Measurements from ENCODE around the gene B3GNT4.
"Not testable (repeated sequence)": the region's sequence is repeated elsewhere in the genome, so short reads cannot be mapped to it uniquely, and the experiment has no call there.

B3GNT4 gene

GRCh38 chr12:122174155-122174845 lies 29.2 kb upstream of the B3GNT4 start, which contains the start of gene IL31:
Gene IL31 (minus strand): TSS chr12:122174221. CDS start chr12:122174172, 49 bp downstream.
- Histone ChIP-seq H3K4me1 (ENCODE audit: insufficient read depth, low read length) (no peaks in the 10 kb centered on the region), H3K9me3 (ENCODE audit: low read length) (no peaks in the 10 kb centered on the region), H3K27me3 (ENCODE audit: insufficient read depth, low read length) (no peaks in the 10 kb centered on the region), H2AFZ (ENCODE audit: low read depth, low read length) (no peak within 1 kb of the TSS), H3K36me3 (ENCODE audit: insufficient read depth, low read length) (no peaks in the 10 kb centered on the region), H3K4me3 (ENCODE audit: low read length) (no peak within 1 kb of the TSS)

GRCh38 chr12:122176473-122176872 lies 27.0 kb upstream of the B3GNT4 start:
- not testable (repeated sequence) for H3K4me1 ChIP-seq (ENCODE audit: insufficient read depth, low read length); H3K27me3 ChIP-seq (ENCODE audit: insufficient read depth, low read length); H3K9me3 ChIP-seq (ENCODE audit: low read length); H3K36me3 ChIP-seq (ENCODE audit: insufficient read depth, low read length); H2AFZ ChIP-seq (ENCODE audit: low read depth, low read length); H3K4me3 ChIP-seq (ENCODE audit: low read length)

GRCh38 chr12:122182887-122183587 lies 20.5 kb upstream of the B3GNT4 start, which contains the start of gene LRRC43:
Gene LRRC43 (plus strand): TSS chr12:122183123. CDS start chr12:122183145, 22 bp downstream.
- no peaks in the 10 kb centered on the region for H3K9me3 ChIP-seq (ENCODE audit: low read length)
- H3K27me3 ChIP-seq (ENCODE audit: insufficient read depth, low read length) = peaks cover 15% of the 10 kb centered on the region
- peaks cover 7% of the 10 kb centered on the region for H3K4me1 ChIP-seq (ENCODE audit: insufficient read depth, low read length)
- H3K4me3 ChIP-seq (ENCODE audit: low read length) = peak within 1 kb of the TSS; percentile 48
- peak within 1 kb of the TSS; percentile 82 for H2AFZ ChIP-seq (ENCODE audit: low read depth, low read length)
- H3K36me3 ChIP-seq (ENCODE audit: insufficient read depth, low read length) = no peaks in the 10 kb centered on the region

GRCh38 chr12:122183588-122183940 lies 19.9 kb upstream of the B3GNT4 start:
- H3K4me1 ChIP-seq (ENCODE audit: insufficient read depth, low read length) = peaks cover 7% of the 10 kb centered on the region
- peak overlapping the region; percentile 82 for H2AFZ ChIP-seq (ENCODE audit: low read depth, low read length)
- H3K4me3 ChIP-seq (ENCODE audit: low read length) = peak overlapping the region; percentile 48
- H3K27me3 ChIP-seq (ENCODE audit: insufficient read depth, low read length) = peaks cover 15% of the 10 kb centered on the region
- H3K36me3 ChIP-seq (ENCODE audit: insufficient read depth, low read length) = no peaks in the 10 kb centered on the region
- H3K9me3 ChIP-seq (ENCODE audit: low read length) = no peaks in the 10 kb centered on the region

- no peaks in the 10 kb centered on the region for H3K36me3 ChIP-seq (ENCODE audit: insufficient read depth, low read length)
- no peak overlapping the region for H3K4me3 ChIP-seq (ENCODE audit: low read length)
- no peak overlapping the region for H2AFZ ChIP-seq (ENCODE audit: low read depth, low read length)
- H3K9me3 ChIP-seq (ENCODE audit: low read length) = no peaks in the 10 kb centered on the region
- peaks cover 7% of the 10 kb centered on the region for H3K4me1 ChIP-seq (ENCODE audit: insufficient read depth, low read length)
- peaks cover 15% of the 10 kb centered on the region for H3K27me3 ChIP-seq (ENCODE audit: insufficient read depth, low read length)
Observed at GRCh38 chr12:122184517-122184916, 19.0 kb upstream of the B3GNT4 start.

GRCh38 chr12:122185079-122185478 lies 18.4 kb upstream of the B3GNT4 start:
- Histone ChIP-seq H2AFZ (ENCODE audit: low read depth, low read length) (no peak overlapping the region), H3K4me3 (ENCODE audit: low read length) (no peak overlapping the region), H3K27me3 (ENCODE audit: insufficient read depth, low read length) (peaks cover 15% of the 10 kb centered on the region), H3K9me3 (ENCODE audit: low read length) (no peaks in the 10 kb centered on the region), H3K4me1 (ENCODE audit: insufficient read depth, low read length) (peaks cover 7% of the 10 kb centered on the region), H3K36me3 (ENCODE audit: insufficient read depth, low read length) (no peaks in the 10 kb centered on the region)

GRCh38 chr12:122185494-122186082 lies 17.9 kb upstream of the B3GNT4 start:
- Histone ChIP-seq H3K9me3 (ENCODE audit: low read length) (no peaks in the 10 kb centered on the region), H3K36me3 (ENCODE audit: insufficient read depth, low read length) (no peaks in the 10 kb centered on the region), H3K4me3 (ENCODE audit: low read length) (no peak overlapping the region), H3K4me1 (ENCODE audit: insufficient read depth, low read length) (peaks cover 7% of the 10 kb centered on the region), H3K27me3 (ENCODE audit: insufficient read depth, low read length) (peaks cover 15% of the 10 kb centered on the region), H2AFZ (ENCODE audit: low read depth, low read length) (no peak overlapping the region)

- Histone ChIP-seq H3K9me3 (ENCODE audit: low read length) (no peaks in the 10 kb centered on the region), H3K27me3 (ENCODE audit: insufficient read depth, low read length) (peaks cover 15% of the 10 kb centered on the region), H2AFZ (ENCODE audit: low read depth, low read length) (no peak overlapping the region), H3K4me1 (ENCODE audit: insufficient read depth, low read length) (peaks cover 7% of the 10 kb centered on the region), H3K36me3 (ENCODE audit: insufficient read depth, low read length) (no peaks in the 10 kb centered on the region), H3K4me3 (ENCODE audit: low read length) (no peak overlapping the region)
Observed at GRCh38 chr12:122187466-122187865, 16.0 kb upstream of the B3GNT4 start.

- H3K4me3 ChIP-seq (ENCODE audit: low read length) = no peak overlapping the region
- H3K4me1 ChIP-seq (ENCODE audit: insufficient read depth, low read length) = no peaks in the 10 kb centered on the region
- H3K36me3 ChIP-seq (ENCODE audit: insufficient read depth, low read length) = no peaks in the 10 kb centered on the region
- H2AFZ ChIP-seq (ENCODE audit: low read depth, low read length) = no peak overlapping the region
- no peaks in the 10 kb centered on the region for H3K9me3 ChIP-seq (ENCODE audit: low read length)
- peaks cover 6% of the 10 kb centered on the region for H3K27me3 ChIP-seq (ENCODE audit: insufficient read depth, low read length)
Observed at GRCh38 chr12:122189626-122190475, 13.7 kb upstream of the B3GNT4 start.

- Histone ChIP-seq H3K9me3 (ENCODE audit: low read length) (no peaks in the 10 kb centered on the region), H3K4me3 (ENCODE audit: low read length) (no peak overlapping the region), H3K4me1 (ENCODE audit: insufficient read depth, low read length) (no peaks in the 10 kb centered on the region), H2AFZ (ENCODE audit: low read depth, low read length) (no peak overlapping the region), H3K36me3 (ENCODE audit: insufficient read depth, low read length) (no peaks in the 10 kb centered on the region), H3K27me3 (ENCODE audit: insufficient read depth, low read length) (no peaks in the 10 kb centered on the region)
Observed at GRCh38 chr12:122190842-122191668, 12.5 kb upstream of the B3GNT4 start.

- no peaks in the 10 kb centered on the region for H3K36me3 ChIP-seq (ENCODE audit: insufficient read depth, low read length)
- no peak overlapping the region for H3K4me3 ChIP-seq (ENCODE audit: low read length)
- no peaks in the 10 kb centered on the region for H3K4me1 ChIP-seq (ENCODE audit: insufficient read depth, low read length)
- H3K27me3 ChIP-seq (ENCODE audit: insufficient read depth, low read length) = no peaks in the 10 kb centered on the region
- H2AFZ ChIP-seq (ENCODE audit: low read depth, low read length) = no peak overlapping the region
- peaks cover 3% of the 10 kb centered on the region for H3K9me3 ChIP-seq (ENCODE audit: low read length)
Observed at GRCh38 chr12:122192441-122192840, 11.1 kb upstream of the B3GNT4 start.

GRCh38 chr12:122194804-122195203 lies 8.7 kb upstream of the B3GNT4 start:
- H2AFZ ChIP-seq (ENCODE audit: low read depth, low read length) = no peak overlapping the region
- H3K27me3 ChIP-seq (ENCODE audit: insufficient read depth, low read length) = peaks cover 3% of the 10 kb centered on the region
- no peaks in the 10 kb centered on the region for H3K36me3 ChIP-seq (ENCODE audit: insufficient read depth, low read length)
- H3K9me3 ChIP-seq (ENCODE audit: low read length) = peaks cover 4% of the 10 kb centered on the region
- no peak overlapping the region for H3K4me3 ChIP-seq (ENCODE audit: low read length)
- H3K4me1 ChIP-seq (ENCODE audit: insufficient read depth, low read length) = no peaks in the 10 kb centered on the region

Data from neuron (in vitro differentiated cells).